Activated T-helper 2 cell treated with anti-CD3 and anti-CD28 coated beads, Interferon-gamma antibody, Interleukin-2, Interleukin-4, amounts not matched to agents 10 μg/mL and 5 μg/mL and 100 μg/mL, durations not matched to agents 14 hours and 24 hours and 36 hours (primary cell): Measurements from ENCODE around the gene TPSG1. TPM values are rescaled to one million over a fixed set of nuclear protein-coding genes. Genes with fewer than 3 reads are reported as not detected.

ENCODE experiments used
- DNase-seq: peaks from one replicate; pipeline ENCODE4 v3.0.0; 2021; ENCODE audit warnings: low spot score
- H3K27ac Mint-ChIP-seq: one replicate; pipeline ENCODE4 v1.8.0; 2021; ENCODE audit warnings: mixed read lengths
- H3K27me3 Mint-ChIP-seq: one replicate; pipeline ENCODE4 v1.8.0; 2021; ENCODE audit warnings: low read depth, mixed read lengths
- H3K36me3 Mint-ChIP-seq: one replicate; pipeline ENCODE4 v1.8.0; 2021; ENCODE audit warnings: low read depth, mixed read lengths
- H3K4me1 Mint-ChIP-seq: one replicate; pipeline ENCODE4 v1.8.0; 2021; ENCODE audit warnings: low read depth, mixed read lengths
- H3K4me3 Mint-ChIP-seq: one replicate; pipeline ENCODE4 v1.8.0; 2021; ENCODE audit warnings: low read depth, mild to moderate bottlenecking, moderate library complexity, mixed read lengths
- H3K9me3 Mint-ChIP-seq: one replicate; pipeline ENCODE4 v1.8.0; 2021; ENCODE audit warnings: mixed read lengths
- intact Hi-C: fragments of 100-400 bp; cut with micrococcal nuclease; formaldehyde crosslinking; loops from one replicate; pipeline ENCODE4 v1.15.1; 2023
- total RNA-seq: library from RNA; stranded (reverse); gene quantifications from 2 replicates; pipeline ENCODE4 v1.2.3, GENCODE V29; 2022

TPSG1 gene
- total RNA-seq, 1 donor from 2014 or later, result not detected

DNA sequence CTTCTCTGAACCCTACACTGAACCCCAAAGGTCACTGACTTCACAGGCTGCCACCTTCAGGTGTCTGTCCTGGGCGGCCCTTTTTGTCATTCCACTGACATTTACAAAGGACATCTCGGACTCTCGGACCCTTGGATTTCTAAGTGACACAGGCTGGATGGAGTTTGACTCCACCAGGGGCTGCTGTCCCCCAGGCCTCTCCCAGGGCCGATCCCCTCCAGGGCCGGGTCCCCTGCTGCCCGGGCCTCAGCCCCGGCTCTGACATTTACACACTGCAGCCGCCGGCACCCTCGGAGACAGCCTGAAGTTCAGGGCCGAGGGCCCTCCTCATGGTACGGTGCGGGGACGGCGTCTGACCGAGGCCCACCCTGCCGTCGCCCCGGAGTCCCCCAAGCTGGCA, 48.0 kb downstream of the TPSG1 start:
- H3K4me3 Mint-ChIP-seq, result no peak overlapping the region

DNA sequence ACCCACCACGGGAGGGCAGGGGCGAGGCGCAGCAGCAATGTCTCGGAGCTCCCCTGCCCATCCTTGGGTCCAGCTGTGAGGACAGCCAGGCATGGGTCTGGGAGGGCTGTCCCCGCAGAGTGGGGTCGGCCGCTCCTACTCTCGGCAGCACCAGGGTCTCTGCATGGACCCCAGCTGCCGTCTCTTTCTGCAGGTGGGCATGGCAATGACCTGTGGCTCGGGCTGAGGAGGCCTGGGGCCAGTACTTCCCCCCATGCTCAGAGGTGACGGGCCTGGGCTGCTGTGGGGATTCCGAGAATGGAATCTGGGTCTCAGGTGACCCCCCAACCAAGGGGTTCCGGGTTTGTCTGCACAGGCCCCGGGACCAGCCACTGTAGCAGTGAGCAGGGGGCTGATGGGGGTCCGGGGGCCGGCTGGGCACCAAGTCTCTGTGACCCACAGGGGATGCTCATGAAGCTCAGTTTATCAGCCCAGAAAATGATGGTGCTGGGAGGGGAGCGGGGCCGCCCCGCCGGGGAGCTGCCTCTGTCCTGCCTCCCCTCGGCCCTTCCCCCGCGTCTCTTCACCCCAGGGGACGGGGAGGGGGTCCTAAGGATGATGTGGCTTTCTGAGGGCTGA, 48.7 kb downstream of the TPSG1 start:
- Mint-ChIP-seq H3K9me3 (no peaks in the 10 kb centered on the region), H3K4me3 (no peak overlapping the region), H3K4me1 (no peaks in the 10 kb centered on the region), H3K36me3 (no peaks in the 10 kb centered on the region), H3K27ac (no peak overlapping the region), H3K27me3 (no peaks in the 10 kb centered on the region)
- intact Hi-C loops, result no loop called here
- no peak for DNase-seq

More for the DNA sequence above, 48.0 kb downstream of the TPSG1 start:
- H3K36me3 Mint-ChIP-seq, result no peaks in the 10 kb centered on the region
- intact Hi-C loops, result no loop called here
- no peaks in the 10 kb centered on the region for H3K27me3 Mint-ChIP-seq
- DNase-seq, result no peak
- no peaks in the 10 kb centered on the region for H3K4me1 Mint-ChIP-seq
- H3K9me3 Mint-ChIP-seq, result no peaks in the 10 kb centered on the region
- no peak overlapping the region for H3K27ac Mint-ChIP-seq

DNA sequence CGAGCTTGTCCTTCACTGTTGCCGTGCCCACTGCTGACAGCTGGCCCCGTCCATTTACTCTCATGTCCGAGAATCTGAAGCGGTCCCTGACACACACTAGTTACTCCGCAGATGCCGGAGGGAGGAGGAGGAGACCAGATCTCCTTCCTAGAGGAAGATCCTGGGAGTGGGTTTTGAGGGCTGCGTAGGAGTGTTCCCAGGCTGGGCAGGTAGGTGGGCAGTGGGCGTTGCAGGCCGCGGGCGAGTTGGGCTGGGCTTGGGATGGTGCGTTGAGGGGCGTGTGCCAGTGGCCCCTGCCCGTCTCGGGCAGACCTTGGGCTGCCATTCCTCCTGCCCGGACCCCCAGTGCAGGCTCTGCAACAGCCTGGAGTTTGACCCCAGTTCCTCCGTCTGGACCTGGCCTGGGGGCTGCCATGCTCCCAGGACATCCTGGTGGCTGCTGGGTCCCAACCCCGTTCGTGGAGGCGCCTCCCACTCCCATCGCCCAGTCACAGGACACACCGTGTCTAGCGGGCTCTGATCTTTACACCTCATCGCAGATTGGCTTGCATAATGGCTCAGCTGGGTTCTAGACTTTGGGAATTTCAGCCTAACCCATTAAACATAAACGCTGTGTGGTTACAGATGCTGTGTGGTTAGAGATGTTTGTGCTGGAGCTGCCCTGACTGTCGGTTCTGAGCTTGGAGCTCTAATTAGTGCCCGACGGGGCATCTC, 49.3 kb downstream of the TPSG1 start:
- Mint-ChIP-seq H3K36me3 (no peaks in the 10 kb centered on the region), H3K27ac (no peak overlapping the region), H3K27me3 (no peaks in the 10 kb centered on the region), H3K4me3 (no peak overlapping the region), H3K4me1 (no peaks in the 10 kb centered on the region), H3K9me3 (no peaks in the 10 kb centered on the region)
- intact Hi-C loops, result no loop called here
- DNase-seq, result no peak

DNA sequence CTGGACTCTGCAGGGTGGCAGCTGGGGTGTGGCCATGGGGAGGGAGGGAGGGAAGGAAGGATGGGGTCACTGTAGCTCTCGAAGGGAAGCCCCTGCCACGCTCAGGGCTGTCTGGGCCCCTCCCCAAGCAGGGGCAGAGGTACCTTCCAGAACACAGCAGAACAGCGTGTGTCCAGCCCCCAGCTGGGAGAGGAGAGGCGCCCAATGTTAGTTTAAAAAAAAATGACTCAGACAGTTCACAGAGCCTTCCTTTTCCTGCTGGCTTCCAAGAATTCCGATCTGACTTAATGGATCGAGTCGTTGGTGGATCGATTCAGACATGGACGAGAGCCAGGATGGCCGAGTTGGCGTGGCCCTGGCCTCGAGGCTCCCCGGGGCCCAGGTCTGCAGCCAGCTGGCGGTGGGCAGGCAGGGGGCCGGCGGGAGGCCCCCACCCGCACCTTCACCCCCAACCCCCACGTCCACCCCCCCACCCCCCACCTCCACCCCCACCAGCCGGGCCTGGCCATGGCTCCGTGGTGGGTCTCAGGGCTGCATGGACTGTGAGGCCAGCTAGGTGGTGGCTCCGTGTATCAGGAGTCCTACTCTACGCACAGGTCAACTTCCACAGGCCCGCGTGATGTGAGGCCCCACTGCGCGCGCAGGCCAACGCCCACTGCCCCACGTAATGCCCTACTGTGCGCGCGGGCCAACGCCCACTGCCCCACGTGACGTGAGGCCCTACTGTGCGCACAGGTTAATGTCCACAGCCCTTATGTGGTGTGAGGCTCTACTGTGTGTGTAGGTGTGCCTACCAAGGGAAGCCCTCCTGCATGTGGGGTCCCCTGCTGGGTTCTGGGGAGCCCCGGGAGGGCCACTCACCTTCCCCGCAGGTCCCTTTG, 50.4 kb downstream of the TPSG1 start:
- Mint-ChIP-seq H3K27me3 (no peaks in the 10 kb centered on the region), H3K9me3 (no peaks in the 10 kb centered on the region), H3K4me1 (no peaks in the 10 kb centered on the region), H3K27ac (no peak overlapping the region), H3K36me3 (no peaks in the 10 kb centered on the region), H3K4me3 (no peak overlapping the region)
- DNase-seq, result no peak
- intact Hi-C loops, result no loop called here

DNA sequence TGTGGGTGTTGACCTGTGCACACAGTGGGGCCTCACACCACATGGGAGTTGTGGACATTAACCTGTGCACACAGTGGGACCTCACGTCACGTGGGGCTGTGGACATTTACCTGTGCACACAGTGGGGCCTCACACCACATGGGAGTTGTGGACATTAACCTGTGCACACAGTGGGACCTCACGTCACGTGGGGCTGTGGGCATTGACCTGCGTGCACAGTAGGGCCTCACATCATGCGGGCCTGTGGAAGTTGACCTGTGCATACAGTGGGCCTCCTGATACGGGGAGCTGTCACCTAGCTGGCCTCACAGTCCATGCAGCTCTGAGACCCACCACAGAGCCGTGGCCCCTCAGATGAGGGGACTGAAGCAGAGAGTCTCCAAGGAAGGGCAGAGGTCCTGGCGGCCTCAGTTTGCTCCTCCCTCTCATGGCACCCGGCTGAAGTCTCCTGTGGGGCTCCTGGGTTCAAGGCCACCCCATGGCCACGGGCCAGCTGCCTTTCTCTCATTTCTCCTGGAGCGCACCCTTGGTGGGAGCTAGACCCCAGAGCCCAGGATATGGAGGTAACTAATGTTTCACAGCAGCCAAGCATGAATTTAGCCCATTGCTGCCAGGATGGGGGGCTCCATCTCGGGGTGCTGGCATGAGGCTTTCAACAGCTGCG, 51.1 kb downstream of the TPSG1 start:
- Mint-ChIP-seq H3K4me3 (no peak overlapping the region), H3K27me3 (no peaks in the 10 kb centered on the region), H3K4me1 (no peaks in the 10 kb centered on the region), H3K9me3 (no peaks in the 10 kb centered on the region), H3K27ac (no peak overlapping the region), H3K36me3 (no peaks in the 10 kb centered on the region)
- intact Hi-C loops, result no loop called here
- no peak for DNase-seq

DNA sequence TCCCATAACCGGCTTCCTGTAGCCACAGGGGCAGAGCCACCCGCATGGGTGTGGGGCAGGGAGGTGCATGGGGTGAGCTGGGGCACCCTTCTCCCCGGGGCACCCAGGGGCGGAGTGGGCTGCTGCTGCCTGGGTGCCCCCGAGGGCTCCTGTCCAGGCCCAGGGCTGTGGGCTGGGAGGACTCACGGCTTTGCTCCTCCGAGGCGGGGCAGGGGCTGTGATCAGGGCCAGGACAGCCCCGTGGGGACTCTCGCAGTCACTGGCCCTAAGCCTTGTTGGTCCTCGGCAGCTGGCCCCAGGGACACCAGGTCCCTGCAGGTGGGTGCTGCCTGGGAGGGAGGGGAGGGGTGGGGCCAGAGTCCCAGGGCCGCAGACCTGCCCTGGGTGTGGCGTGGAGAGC, 52.4 kb downstream of the TPSG1 start:
- intact Hi-C loops, result no loop called here
- Mint-ChIP-seq H3K4me3 (no peak overlapping the region), H3K27me3 (no peaks in the 10 kb centered on the region)

DNA sequence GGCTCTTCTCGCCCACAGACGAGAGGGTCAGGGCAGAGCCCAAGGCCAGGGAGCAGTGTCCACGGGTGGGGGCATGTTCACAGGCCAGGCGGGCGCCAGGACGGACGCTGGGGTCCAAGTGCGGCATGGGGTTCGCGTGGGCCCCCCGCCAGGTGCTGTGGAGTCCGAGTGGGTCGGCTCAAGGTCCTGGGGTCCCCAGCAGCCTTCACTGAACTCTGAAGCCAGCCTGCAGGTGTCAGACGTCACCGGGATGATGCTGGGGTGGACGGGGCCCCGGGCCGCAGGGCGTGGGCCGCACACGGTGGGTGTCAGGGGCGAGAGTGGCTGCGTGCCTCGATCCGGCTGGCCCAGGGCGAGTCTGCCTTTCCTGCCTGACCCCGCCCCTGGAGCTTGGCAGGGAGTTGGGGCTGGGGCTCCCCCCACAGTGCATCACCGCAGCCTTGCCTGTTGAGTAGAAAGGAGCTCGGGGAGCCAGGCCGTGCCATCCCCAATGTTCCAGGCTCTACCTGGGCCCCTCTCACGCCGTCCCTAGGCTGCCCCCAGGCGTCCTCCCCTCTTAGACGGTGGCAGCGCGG, 53.1 kb downstream of the TPSG1 start:
- Mint-ChIP-seq H3K27me3 (no peaks in the 10 kb centered on the region), H3K27ac (no peak overlapping the region)
- intact Hi-C loops, result no loop called here

More for the DNA sequence above, 52.4 kb downstream of the TPSG1 start:
- H3K4me1 Mint-ChIP-seq, result no peaks in the 10 kb centered on the region
- H3K36me3 Mint-ChIP-seq, result no peaks in the 10 kb centered on the region
- DNase-seq, result no peak
- no peaks in the 10 kb centered on the region for H3K9me3 Mint-ChIP-seq
- no peak overlapping the region for H3K27ac Mint-ChIP-seq

More for the DNA sequence above, 53.1 kb downstream of the TPSG1 start:
- Mint-ChIP-seq H3K9me3 (no peaks in the 10 kb centered on the region), H3K36me3 (no peaks in the 10 kb centered on the region), H3K4me1 (no peaks in the 10 kb centered on the region), H3K4me3 (no peak overlapping the region)
- DNase-seq, result no peak

Other genes starting within 250 kb of the TPSG1 start
- 0.78 and 1.2 TPM in 2 replicates for gene SOX8, start 243.5 kb downstream of the TPSG1 start, total RNA-seq
- not detected in 2 replicates for gene SSTR5, start 152.5 kb downstream of the TPSG1 start, total RNA-seq
- not detected in 2 replicates for gene C1QTNF8, start 129.0 kb downstream of the TPSG1 start, total RNA-seq
- 0.09 TPM in 2 replicates for gene CACNA1H, start 72.2 kb downstream of the TPSG1 start, total RNA-seq
- not detected in 2 replicates for gene TPSB2, start 4.9 kb upstream of the TPSG1 start, total RNA-seq
- not detected in 2 replicates for gene TPSAB1, start 15.4 kb upstream of the TPSG1 start, total RNA-seq
- gene TPSD1, start 30.8 kb upstream of the TPSG1 start, total RNA-seq, result not detected in 2 replicates
- 264 and 265 TPM in 2 replicates for gene UBE2I, start 84.4 kb upstream of the TPSG1 start, total RNA-seq
- gene BAIAP3, start 108.4 kb upstream of the TPSG1 start, total RNA-seq, result 0.21 and 0.32 TPM in 2 replicates
- 64.1 and 72.9 TPM in 2 replicates for gene TSR3, start 126.6 kb upstream of the TPSG1 start, total RNA-seq
- gene GNPTG, start 126.7 kb upstream of the TPSG1 start, total RNA-seq, result 21.3 and 24.1 TPM in 2 replicates
- gene UNKL, start 189.4 kb upstream of the TPSG1 start, total RNA-seq, result 36.3 and 44.6 TPM in 2 replicates
- 17.8 and 21.3 TPM in 2 replicates for gene UQCC4, start 195.5 kb upstream of the TPSG1 start, total RNA-seq
- not detected in 2 replicates for gene PERCC1, start 205.8 kb upstream of the TPSG1 start, total RNA-seq
- 0.80 and 1.2 TPM in 2 replicates for gene CCDC154, start 219.3 kb upstream of the TPSG1 start, total RNA-seq
- gene CLCN7, start 249.8 kb upstream of the TPSG1 start, total RNA-seq, result 52.2 and 54.3 TPM in 2 replicates